ENCODE data around the gene ZNF784. TPM values are rescaled to one million over a fixed set of nuclear protein-coding genes. Genes with fewer than 3 reads are reported as not detected.

Gene ZNF784
- total and polyA plus RNA-seq, 2 of the 13 experiments (the other 11 are each of a cell fraction or from before 2014, with no cell fraction given) = 4.1 to 4.2 TPM

DNA sequence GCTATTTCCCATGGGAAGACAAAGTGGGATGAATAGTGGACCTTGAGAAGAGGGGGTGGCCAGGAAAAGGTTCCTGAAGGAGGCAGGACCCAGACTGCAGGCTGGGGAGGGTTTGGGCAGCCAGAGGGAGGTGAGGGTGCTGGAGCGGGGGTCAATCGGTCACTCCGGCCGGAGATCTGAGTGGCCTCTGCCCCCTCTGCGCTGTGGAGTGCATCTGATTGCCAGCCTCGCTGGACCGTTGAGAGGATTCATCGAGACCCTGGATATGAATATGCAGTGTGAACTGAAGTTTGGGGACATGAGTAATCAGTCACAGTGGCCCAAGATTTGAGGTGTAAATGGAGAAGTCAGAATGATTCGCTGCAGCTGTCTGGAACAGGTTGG is 11.0 kb upstream of the ZNF784 start (continued):
- TF ChIP-seq, protein P1, sequence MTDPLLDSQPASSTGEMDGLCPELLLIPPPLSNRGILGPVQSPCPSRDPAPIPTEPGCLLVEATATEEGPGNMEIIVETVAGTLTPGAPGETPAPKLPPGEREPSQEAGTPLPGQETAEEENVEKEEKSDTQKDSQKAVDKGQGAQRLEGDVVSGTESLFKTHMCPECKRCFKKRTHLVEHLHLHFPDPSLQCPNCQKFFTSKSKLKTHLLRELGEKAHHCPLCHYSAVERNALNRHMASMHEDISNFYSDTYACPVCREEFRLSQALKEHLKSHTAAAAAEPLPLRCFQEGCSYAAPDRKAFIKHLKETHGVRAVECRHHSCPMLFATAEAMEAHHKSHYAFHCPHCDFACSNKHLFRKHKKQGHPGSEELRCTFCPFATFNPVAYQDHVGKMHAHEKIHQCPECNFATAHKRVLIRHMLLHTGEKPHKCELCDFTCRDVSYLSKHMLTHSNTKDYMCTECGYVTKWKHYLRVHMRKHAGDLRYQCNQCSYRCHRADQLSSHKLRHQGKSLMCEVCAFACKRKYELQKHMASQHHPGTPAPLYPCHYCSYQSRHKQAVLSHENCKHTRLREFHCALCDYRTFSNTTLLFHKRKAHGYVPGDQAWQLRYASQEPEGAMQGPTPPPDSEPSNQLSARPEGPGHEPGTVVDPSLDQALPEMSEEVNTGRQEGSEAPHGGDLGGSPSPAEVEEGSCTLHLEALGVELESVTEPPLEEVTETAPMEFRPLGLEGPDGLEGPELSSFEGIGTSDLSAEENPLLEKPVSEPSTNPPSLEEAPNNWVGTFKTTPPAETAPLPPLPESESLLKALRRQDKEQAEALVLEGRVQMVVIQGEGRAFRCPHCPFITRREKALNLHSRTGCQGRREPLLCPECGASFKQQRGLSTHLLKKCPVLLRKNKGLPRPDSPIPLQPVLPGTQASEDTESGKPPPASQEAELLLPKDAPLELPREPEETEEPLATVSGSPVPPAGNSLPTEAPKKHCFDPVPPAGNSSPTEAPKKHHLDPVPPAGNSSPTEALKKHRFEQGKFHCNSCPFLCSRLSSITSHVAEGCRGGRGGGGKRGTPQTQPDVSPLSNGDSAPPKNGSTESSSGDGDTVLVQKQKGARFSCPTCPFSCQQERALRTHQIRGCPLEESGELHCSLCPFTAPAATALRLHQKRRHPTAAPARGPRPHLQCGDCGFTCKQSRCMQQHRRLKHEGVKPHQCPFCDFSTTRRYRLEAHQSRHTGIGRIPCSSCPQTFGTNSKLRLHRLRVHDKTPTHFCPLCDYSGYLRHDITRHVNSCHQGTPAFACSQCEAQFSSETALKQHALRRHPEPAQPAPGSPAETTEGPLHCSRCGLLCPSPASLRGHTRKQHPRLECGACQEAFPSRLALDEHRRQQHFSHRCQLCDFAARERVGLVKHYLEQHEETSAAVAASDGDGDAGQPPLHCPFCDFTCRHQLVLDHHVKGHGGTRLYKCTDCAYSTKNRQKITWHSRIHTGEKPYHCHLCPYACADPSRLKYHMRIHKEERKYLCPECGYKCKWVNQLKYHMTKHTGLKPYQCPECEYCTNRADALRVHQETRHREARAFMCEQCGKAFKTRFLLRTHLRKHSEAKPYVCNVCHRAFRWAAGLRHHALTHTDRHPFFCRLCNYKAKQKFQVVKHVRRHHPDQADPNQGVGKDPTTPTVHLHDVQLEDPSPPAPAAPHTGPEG (CRISPR knock-in tag; IDR thresholded peaks at IDR 0.05) = no peak
- TF ChIP-seq MED13 (CRISPR knock-in tag; IDR thresholded peaks at IDR 0.05) (no peak), ZBTB20 (CRISPR knock-in tag; IDR thresholded peaks at IDR 0.05; ENCODE audit: borderline replicate concordance, low read depth) (no peak), ZNF468 (CRISPR knock-in tag; IDR thresholded peaks at IDR 0.05) (no peak), ZNF766 (CRISPR knock-in tag; IDR thresholded peaks at IDR 0.05; ENCODE audit: borderline replicate concordance) (no peak), ZSCAN9 (CRISPR knock-in tag; IDR thresholded peaks at IDR 0.05; ENCODE audit: borderline replicate concordance) (no peak), ZBTB1 (CRISPR knock-in tag; IDR thresholded peaks at IDR 0.05; ENCODE audit: borderline replicate concordance) (no peak)
- TF ChIP-seq, protein P2, sequence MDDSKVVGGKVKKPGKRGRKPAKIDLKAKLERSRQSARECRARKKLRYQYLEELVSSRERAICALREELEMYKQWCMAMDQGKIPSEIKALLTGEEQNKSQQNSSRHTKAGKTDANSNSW (CRISPR knock-in tag; IDR thresholded peaks at IDR 0.05; ENCODE audit: borderline replicate concordance) = 0 out of 2 replicates have a peak, but pooled peaks have one; percentile 6
- TF ChIP-seq, protein P3, sequence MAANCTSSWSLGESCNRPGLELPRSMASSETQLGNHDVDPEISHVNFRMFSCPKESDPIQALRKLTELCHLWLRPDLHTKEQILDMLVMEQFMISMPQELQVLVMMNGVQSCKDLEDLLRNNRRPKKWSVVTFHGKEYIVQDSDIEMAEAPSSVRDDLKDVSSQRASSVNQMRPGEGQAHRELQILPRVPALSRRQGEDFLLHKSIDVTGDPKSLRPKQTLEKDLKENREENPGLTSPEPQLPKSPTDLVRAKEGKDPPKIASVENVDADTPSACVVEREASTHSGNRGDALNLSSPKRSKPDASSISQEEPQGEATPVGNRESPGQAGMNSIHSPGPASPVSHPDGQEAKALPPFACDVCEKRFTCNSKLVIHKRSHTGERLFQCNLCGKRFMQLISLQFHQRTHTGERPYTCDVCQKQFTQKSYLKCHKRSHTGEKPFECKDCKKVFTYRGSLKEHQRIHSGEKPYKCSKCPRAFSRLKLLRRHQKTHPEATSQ (CRISPR knock-in tag; IDR thresholded peaks at IDR 0.05; ENCODE audit: borderline replicate concordance) = no peak
- TF ChIP-seq, protein P4, sequence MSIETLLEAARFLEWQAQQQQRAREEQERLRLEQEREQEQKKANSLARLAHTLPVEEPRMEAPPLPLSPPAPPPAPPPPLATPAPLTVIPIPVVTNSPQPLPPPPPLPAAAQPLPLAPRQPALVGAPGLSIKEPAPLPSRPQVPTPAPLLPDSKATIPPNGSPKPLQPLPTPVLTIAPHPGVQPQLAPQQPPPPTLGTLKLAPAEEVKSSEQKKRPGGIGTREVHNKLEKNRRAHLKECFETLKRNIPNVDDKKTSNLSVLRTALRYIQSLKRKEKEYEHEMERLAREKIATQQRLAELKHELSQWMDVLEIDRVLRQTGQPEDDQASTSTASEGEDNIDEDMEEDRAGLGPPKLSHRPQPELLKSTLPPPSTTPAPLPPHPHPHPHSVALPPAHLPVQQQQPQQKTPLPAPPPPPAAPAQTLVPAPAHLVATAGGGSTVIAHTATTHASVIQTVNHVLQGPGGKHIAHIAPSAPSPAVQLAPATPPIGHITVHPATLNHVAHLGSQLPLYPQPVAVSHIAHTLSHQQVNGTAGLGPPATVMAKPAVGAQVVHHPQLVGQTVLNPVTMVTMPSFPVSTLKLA (IDR thresholded peaks at IDR 0.05) = no peak
- TF ChIP-seq, protein P5, sequence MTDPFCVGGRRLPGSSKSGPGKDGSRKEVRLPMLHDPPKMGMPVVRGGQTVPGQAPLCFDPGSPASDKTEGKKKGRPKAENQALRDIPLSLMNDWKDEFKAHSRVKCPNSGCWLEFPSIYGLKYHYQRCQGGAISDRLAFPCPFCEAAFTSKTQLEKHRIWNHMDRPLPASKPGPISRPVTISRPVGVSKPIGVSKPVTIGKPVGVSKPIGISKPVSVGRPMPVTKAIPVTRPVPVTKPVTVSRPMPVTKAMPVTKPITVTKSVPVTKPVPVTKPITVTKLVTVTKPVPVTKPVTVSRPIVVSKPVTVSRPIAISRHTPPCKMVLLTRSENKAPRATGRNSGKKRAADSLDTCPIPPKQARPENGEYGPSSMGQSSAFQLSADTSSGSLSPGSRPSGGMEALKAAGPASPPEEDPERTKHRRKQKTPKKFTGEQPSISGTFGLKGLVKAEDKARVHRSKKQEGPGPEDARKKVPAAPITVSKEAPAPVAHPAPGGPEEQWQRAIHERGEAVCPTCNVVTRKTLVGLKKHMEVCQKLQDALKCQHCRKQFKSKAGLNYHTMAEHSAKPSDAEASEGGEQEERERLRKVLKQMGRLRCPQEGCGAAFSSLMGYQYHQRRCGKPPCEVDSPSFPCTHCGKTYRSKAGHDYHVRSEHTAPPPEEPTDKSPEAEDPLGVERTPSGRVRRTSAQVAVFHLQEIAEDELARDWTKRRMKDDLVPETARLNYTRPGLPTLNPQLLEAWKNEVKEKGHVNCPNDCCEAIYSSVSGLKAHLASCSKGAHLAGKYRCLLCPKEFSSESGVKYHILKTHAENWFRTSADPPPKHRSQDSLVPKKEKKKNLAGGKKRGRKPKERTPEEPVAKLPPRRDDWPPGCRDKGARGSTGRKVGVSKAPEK (CRISPR knock-in tag; IDR thresholded peaks at IDR 0.05; ENCODE audit: borderline replicate concordance) = no peak; the same call in 1 of the 2 replicates

Measured in HepG2 (cell line).